GM21367 (cell line): ENCODE data around the gene DAP.

Experiments used
- ATAC-seq: cut with Tn5 transposase; IDR thresholded peaks from one replicate; pipeline ENCODE4 v1.9.1; 2021; ENCODE audit not compliant: unreplicated experiment

The DAP gene

GRCh38 chr5:10712574-10713366 is 48.3 kb downstream of the DAP start:
- ATAC-seq, result peak; percentile 70

DNA sequence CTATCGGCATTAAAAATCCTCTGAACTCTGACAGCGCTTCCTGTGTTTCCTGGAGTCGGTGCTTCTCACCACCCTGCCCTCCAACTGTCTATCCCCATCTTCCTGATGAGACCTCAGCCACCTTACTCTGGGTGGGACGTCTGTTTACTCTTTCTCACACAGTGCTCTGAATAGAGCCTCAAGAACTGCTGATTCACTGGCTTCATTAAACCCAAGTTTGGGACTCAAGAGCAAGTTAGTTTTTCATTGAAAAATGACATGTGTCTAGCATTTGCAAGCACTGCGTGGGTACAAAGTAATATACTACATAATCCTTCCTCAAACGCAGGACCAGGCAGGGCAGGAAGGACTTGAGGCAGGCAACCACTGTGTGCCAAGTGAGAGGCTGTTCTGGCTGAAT is 49.5 kb downstream of the DAP start:
- no peak for ATAC-seq

DNA sequence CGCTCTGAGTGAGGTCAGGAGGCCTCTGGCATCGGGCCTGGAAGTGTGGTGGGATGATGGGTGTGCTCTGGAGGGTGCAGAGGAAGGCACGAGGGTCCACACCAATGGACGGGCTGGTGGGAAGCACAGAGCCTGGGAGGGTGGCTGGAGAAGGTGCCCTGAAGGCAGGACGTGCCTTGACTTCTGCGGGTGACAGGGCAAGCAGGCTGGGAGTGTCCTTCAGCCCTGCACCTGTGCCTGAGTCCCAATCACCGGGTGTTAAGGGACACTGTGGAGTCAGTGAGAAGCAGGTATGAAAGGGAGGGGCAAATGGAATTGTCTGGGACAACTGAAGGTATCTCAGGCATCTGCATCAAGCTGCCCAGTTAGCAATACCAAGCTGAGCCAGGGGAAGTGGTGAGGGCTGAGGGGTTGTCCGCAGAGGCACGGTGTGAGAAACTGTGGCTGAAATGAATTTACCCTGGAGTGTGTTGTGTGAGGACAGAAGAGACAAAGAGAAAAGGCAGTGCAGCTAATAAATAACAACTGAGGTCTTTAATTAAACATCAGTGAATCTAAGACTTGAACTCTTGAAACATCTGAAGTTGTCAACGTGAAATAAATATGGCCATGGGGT is 50.4 kb downstream of the DAP start:
- no peak for ATAC-seq

DNA sequence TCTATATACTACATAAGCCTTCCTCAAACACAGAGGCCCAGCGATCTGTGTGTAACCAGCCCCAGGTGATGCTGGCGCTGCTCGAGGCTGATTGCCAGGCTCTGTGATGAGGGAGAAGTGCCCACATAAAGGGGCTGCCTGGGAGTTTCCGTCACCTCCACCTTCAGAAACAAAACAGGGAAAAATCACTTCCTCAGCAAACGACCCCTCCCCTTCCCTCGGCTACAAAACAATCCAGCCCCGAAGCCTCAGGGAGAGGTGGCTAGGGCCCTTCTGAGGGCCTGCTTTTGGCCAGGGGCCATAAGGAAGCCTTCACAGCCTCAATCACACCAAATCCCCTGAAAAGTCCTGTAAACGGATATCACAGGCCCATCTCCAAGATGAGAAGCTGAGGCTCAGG is 51.1 kb downstream of the DAP start:
- ATAC-seq, result no peak

GRCh38 chr5:10709409-10709808 is 51.6 kb downstream of the DAP start:
- no peak for ATAC-seq

DNA sequence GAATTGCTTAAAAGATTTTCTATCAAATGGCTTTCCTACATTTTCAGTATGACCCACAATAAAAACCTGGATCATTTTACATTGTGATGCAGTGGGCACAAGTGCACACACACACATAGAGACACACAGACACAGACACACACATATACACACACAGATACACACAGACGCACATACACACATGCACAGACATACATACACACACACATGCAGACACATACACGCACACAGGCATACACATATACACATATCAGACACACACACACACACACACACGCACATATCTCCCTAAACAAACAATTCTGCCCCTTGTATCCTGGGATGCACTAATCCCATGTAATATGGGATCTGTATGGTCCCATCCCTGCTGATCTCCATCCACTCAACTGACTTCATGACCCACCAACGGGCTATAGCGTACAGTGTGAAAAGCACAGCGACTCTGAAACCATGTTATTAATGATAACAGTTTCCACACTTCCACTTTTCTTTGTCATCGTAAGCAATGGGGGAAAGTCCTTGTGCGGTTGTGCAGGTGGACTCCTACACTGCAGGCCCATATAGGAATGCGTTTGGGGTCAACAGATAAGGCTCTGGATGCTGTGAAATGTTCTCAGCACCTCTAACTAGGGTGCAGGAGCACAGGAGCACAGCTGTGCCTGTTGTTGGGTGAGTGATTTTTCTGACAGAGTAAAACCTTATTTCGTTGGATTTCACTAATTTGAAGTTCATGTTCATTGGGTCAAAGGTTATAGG is 52.7 kb downstream of the DAP start:
- ATAC-seq, result no peak

DNA sequence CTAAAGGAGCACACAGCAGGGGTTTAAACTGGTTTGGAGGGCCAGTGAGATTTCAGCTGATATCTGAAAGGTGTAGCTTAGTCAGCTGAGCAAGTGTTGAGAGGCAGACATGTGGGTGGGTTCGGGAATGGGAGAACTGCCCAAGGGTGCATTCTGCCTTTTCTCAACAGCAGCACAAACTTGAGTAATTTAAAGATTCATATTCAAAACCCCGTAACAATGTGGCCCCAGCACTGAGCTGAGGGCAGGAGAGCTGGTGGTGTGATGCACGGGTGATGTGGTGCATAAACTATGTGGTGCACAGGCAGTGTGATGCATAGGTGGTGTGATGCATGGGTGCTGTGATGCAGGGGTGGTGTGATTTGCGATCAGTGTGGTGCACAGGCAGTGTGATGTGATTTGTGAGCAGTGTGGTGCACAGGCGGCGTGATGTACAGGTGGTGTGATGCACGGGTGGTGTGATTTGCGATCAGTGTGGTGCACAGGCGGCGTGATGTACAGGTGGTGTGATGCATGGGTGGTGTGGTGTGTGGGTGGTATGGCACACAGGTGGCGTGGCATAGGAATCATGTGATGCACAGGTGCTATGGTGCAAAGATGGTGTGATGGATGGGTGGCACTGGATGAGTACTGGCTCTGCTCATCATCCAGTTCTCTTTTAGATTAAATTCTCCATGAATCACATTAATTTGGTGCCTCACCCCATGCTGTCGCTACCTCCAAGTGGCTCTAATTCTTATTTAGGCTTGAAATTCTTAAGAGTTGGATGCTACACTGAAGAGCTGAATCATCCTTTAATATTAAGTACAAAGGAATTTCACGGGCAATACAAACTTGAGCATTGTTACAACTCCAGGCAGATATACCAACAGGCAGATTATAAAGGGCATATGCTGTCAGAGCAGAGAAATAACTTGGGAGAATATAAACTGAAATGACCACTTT is 53.6 kb downstream of the DAP start:
- no peak for ATAC-seq

DNA sequence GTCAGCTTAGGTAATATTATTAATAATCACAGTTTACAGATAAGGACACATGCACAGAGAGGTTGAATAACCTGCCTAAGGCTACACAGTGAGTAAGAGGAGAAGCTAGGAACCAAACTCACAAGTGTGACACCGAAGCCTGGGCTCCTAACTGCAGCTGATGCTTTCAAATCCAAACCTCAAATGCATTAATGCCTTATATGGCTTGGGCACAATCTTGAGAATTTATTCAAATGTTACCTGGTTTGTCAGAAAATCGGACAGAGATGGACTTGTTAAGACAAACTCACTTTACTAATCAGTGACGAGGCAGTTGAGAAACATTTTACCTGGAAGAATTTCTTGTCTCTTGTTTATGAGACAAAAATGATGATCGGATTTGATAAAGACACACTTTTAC is 54.7 kb downstream of the DAP start:
- no peak for ATAC-seq

DNA sequence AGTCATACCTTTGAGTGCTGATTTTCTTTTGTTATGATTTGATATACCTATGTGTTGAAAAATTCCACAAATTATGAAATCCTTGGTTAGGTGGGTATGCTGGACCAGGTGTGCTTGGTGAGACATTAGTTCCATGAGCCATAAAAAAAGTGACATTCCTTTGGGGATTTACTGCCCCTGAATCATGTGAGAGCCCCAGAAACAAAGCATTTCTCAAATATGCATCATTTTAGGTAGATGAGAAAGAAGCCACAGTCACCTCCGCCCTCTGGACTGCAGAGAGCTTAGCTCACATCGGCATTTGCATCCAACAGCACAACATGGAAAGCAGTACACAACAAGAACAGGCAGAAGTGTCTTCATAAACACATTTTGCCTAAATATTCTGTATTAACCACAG is 55.3 kb downstream of the DAP start:
- ATAC-seq, result no peak

DNA sequence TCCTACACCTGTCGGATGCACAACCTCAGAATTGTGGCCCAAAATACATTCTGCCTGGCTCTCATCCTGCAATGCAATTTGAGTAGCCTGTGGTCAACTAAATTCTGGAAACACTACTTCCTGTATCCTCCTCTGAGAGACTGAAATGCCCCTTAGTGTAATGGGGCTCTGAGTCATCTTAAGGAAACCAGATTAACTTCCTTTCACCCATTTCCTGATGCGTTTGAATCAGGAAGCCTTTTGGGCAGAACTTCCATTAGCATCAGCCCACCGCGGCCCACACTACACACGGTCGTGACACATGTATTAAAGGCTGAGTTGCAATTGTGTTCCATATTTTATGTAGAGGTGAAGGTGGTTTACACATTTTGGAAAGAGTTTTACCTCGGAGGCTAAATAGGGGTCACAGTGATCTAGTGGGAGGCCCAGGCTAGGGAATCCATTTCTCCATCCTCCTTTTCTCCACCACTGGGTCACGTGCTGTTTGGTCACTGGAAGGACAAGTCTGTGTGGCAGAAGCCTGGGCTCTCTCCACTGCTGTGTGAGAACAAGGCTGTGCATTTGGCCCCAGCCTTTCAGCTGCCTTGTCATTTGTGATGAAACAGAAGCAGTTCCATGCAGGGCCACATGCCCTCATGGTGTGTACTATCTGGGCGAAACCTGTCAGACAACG is 55.9 kb downstream of the DAP start:
- peak; percentile 23 for ATAC-seq

DNA sequence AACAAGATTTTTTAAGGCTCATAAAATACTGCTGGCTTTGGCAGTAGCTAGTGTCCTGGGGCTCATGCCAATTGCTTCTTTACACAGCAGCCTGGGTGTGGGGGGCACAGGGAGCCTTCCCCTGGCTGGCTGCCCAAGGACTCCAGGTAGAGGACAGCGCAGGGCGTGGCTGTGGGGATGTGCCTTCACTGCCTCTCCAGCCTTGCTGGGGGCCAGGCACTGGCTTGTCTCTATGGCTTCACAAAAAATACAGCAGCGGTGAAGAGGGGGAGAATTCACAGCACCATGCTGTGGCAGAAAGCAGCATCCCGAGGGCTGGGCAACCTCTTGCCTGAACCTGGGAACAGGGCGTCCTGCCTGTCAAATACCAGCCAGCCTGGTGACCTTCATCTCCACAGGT is 57.4 kb downstream of the DAP start:
- ATAC-seq, result no peak

DNA sequence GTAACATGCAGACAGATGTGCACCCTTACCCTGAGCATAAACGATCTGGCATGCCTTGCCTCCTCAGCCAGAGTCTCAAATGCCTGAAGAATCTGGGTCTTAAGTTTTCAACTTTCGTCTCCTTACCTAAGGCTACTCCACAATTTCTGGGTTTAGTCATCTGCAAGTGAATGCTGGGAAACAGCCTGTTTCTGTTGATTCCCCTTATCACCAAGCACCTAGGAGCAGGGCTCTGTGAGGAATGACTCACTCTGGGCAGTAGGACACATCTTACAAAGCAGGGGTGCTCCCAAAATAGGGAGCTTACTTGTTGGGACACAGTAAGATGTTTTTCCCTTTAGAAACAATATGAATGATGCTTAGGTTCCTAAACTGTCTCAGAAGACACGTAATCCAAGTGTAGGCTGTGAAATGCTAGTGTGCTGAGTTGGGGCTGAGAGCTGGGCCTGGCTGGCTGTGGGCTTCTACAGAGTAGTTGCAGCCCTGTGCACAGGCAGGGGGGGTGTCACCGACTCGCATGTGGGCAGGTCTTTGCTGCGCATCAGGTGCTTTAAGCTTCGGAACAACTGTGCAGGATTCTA is 58.0 kb downstream of the DAP start:
- no peak for ATAC-seq

DNA sequence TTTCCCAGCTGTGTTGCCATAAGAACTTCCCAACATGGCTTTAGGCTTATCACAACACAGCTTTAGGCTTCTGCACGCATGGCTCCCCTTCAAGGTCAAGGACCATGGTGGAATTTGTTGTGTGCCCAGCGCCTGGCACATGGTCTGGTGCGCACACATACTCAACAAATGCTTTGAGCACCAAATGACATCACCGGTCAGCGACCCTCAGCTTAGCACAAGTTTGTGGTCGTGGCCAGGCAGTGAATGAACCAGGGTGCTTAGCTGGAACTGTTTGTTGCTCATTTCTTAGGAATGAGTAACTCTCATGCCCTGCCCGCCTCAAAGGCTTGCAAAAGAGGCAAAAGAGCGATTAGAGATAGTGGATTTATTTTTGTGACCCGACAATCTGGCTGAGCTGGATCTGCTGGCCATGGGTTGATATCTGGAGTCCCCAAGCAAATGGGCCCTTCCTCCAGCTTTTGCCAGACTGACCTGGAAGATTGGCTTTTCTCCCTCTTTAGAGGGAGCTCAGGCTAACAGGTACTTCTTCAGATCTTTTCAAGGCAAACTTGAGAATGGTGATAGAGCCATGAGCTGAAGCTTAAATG is 58.9 kb downstream of the DAP start:
- no peak for ATAC-seq

GRCh38 chr5:10701567-10702039 is 59.4 kb downstream of the DAP start:
- no peak for ATAC-seq

DNA sequence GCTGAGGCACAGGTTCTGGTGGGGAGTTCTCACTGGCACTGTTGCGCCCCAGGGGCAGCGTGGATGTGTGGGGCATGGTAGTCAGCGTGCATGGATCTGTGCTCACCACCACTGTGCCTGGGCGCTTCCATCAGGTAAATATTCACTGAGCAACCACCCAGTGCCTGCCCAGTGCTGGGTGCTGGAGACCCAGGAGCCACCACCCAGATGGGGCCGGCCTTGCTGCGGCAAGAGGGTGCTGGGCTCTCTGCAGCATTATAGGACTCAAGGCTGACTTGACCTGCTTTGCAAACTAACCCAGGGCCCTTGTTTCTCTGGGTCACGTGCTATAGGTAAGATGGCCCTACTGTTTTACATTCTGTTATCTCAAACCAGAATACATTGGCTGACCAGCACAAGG is 60.5 kb downstream of the DAP start:
- no peak for ATAC-seq

- peak; percentile 65 for ATAC-seq
These were observed 61.0 kb downstream of the DAP start for GRCh38 chr5:10699987-10700386.

- ATAC-seq, result peak; percentile 55
These were observed 61.7 kb downstream of the DAP start for GRCh38 chr5:10699281-10699874.

DNA sequence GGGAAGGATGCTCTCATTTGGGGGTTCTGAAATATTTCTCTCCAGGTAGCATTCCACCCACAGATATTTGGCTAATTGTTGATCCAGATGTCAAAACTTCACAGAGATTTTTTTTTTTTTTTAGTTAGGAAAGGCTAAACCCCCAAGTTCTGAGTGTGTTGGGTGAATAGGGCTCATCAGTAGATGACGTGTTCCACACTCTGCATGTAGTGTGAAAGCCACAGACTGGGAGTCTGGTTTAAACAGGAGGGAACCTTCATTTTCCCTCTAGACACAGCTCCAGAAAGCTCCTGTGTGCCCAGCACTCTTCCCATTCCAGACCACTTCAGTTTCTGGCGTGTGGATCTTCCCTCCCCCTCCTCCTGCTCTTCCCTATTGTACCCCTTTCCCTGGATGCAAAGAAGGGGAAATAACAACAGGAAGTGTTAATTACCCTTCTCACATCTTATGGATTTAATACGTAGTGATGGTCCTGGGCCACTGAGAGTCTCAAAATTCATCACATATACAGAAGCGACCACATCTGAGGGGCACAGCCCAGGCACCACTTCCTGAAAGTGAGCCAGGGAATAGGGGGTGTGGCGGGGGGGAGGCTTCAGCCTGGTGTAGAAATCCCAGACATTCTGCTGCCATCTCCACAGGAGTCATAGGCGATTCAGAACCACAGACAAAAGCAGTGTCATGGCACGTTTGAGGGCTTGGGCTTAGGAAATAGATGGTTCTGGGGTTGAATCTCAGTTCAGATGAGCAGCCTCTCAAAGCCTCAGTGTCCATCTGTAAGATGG is 65.1 kb downstream of the DAP start:
- no peak for ATAC-seq
